ENCODE results near the gene GAS7. TPM values are rescaled to one million over a fixed set of nuclear protein-coding genes. Genes with fewer than 3 reads are reported as not detected.

Gene GAS7
- total RNA-seq, 1 donor from 2014 or later: 47.7 TPM

DNA sequence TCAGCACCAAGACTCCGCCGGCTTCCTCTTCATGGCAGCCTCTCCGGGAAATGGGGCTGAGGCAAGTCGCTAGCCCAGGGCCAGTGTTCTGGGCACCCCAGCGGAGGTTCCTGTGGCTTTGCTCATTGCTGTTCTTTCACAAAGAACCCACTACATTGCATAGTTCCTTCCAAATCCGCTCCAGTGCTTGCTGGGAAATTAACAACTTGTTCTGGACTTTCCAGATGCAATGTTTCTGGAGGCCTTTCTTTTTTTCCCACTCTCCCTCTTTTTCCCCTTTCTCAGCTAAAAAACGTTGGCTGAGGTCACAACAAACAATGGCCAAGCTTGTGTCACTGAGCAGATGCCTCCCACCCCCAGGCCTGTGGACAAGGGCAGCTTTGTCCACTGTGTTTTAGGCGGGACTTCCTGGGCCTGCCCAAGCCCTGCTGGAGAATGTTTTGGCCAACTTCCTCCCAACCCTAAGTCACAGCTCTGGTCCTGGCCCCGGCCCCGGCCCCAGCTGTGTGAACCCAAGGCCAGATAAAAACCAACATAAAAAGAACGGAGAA lies 161.8 kb downstream of the GAS7 start:
- no peaks in the 10 kb centered on the region for H3K9me3 Mint-ChIP-seq
- no peak overlapping the region for H3K4me3 Mint-ChIP-seq
- H3K27me3 Mint-ChIP-seq (ENCODE audit: low read depth): no peaks in the 10 kb centered on the region
- H3K27ac Mint-ChIP-seq: peak overlapping the region; percentile 22
- TF ChIP-seq, protein P1, sequence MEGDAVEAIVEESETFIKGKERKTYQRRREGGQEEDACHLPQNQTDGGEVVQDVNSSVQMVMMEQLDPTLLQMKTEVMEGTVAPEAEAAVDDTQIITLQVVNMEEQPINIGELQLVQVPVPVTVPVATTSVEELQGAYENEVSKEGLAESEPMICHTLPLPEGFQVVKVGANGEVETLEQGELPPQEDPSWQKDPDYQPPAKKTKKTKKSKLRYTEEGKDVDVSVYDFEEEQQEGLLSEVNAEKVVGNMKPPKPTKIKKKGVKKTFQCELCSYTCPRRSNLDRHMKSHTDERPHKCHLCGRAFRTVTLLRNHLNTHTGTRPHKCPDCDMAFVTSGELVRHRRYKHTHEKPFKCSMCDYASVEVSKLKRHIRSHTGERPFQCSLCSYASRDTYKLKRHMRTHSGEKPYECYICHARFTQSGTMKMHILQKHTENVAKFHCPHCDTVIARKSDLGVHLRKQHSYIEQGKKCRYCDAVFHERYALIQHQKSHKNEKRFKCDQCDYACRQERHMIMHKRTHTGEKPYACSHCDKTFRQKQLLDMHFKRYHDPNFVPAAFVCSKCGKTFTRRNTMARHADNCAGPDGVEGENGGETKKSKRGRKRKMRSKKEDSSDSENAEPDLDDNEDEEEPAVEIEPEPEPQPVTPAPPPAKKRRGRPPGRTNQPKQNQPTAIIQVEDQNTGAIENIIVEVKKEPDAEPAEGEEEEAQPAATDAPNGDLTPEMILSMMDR (IDR thresholded peaks at IDR 0.05; ENCODE audit: unreplicated experiment): no peak
- no peak for DNase-seq (ENCODE audit: low spot score in 2 of 2, unreplicated experiment in 2 of 2)
- no peaks in the 10 kb centered on the region for H3K36me3 Mint-ChIP-seq
- H3K4me1 Mint-ChIP-seq: peaks cover 18% of the 10 kb centered on the region

DNA sequence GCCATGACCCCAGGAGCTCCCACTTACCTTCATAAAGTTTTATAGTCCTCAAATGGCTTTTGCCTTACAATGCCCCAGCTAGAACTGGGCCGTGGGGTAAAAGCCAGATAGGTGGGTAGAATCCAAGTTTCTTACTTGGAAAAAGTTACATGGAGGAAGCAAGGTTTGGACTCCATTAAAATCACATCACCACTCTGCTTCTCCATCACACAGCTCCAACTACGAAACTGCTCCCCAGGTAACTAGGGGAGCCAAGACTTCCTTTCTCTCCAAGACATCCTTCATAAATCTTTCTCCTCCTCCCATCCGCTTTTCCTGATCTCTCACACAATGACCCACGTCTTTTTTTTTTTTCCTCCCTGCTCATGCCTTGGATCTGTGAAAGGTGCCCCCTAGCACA lies 162.5 kb downstream of the GAS7 start:
- Mint-ChIP-seq H3K27ac (peak overlapping the region; percentile 62), H3K9me3 (no peaks in the 10 kb centered on the region), H3K4me1 (peaks cover 22% of the 10 kb centered on the region), H3K4me3 (no peak overlapping the region), H3K36me3 (no peaks in the 10 kb centered on the region), H3K27me3 (ENCODE audit: low read depth) (no peaks in the 10 kb centered on the region)
- DNase-seq (ENCODE audit: low spot score in 2 of 2, unreplicated experiment in 2 of 2): no peak
- TF ChIP-seq, protein P1 (IDR thresholded peaks at IDR 0.05; ENCODE audit: unreplicated experiment): no peak

- H3K9me3 Mint-ChIP-seq: no peaks in the 10 kb centered on the region
- no peaks in the 10 kb centered on the region for H3K27me3 Mint-ChIP-seq (ENCODE audit: low read depth)
- no peak overlapping the region for H3K27ac Mint-ChIP-seq
- DNase-seq (ENCODE audit: low spot score in 2 of 2, unreplicated experiment in 2 of 2): no peak
- TF ChIP-seq, protein P1 (IDR thresholded peaks at IDR 0.05; ENCODE audit: unreplicated experiment): no peak
- H3K4me1 Mint-ChIP-seq: peaks cover 23% of the 10 kb centered on the region
- H3K4me3 Mint-ChIP-seq: no peak overlapping the region
- H3K36me3 Mint-ChIP-seq: no peaks in the 10 kb centered on the region
These were observed 163.5 kb downstream of the GAS7 start for GRCh38 chr17:10034719-10035475.

DNA sequence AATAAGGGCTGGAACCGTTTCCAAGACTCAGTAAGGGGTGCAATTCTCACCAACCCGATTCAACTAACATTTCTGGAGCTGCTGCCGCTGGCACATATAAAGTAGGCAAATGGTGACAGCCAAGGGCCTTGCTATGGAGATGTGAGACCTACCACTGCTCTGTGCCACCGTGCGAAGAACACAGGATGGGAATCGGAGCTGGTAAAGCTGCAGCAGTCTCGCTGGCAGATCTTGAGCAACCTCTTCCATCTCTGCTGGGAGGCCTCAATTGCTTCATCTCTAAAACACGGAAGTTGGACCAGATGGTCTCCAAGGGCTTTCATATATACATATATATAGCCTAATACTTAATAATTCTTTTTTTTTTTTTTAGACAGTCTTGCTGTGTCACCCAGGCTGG lies 164.4 kb downstream of the GAS7 start:
- TF ChIP-seq, protein P1 (IDR thresholded peaks at IDR 0.05; ENCODE audit: unreplicated experiment): no peak
- Mint-ChIP-seq H3K36me3 (no peaks in the 10 kb centered on the region), H3K27me3 (ENCODE audit: low read depth) (no peaks in the 10 kb centered on the region), H3K9me3 (no peaks in the 10 kb centered on the region), H3K4me1 (peaks cover 23% of the 10 kb centered on the region), H3K4me3 (no peak overlapping the region), H3K27ac (no peak overlapping the region)
- no peak for DNase-seq (ENCODE audit: low spot score in 2 of 2, unreplicated experiment in 2 of 2)

DNA sequence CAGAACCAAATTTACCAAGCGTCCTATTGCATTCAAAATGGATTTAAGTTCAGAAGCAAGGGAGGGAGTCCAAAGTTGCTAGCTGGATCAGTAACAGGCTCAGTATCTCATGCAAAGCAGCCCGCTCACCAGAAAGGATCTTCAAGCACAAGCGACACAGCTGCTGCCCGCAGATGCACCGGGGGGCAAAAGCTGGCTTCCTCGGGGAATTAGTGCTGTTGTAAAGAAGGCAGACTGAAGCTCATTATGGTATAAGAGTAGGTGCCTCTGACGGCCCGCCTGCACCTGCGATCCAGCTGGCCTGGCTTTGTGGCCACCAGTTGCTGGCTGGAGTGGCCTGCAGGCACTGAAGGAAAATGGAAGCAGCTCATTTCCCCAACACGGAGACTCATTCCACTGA lies 165.0 kb downstream of the GAS7 start:
- H3K4me1 Mint-ChIP-seq: peaks cover 26% of the 10 kb centered on the region
- no peaks in the 10 kb centered on the region for H3K36me3 Mint-ChIP-seq
- H3K27me3 Mint-ChIP-seq (ENCODE audit: low read depth): no peaks in the 10 kb centered on the region
- DNase-seq (ENCODE audit: low spot score in 2 of 2, unreplicated experiment in 2 of 2): no peak
- no peak overlapping the region for H3K4me3 Mint-ChIP-seq
- H3K9me3 Mint-ChIP-seq: no peaks in the 10 kb centered on the region
- no peak overlapping the region for H3K27ac Mint-ChIP-seq
- TF ChIP-seq, protein P1 (IDR thresholded peaks at IDR 0.05; ENCODE audit: unreplicated experiment): no peak
